Dedifferentiated amniotic fluid mesenchymal stem cell (primary cell): ENCODE measurements around the gene CD247.
"Not testable (repeated sequence)": the region's sequence is repeated elsewhere in the genome, so short reads cannot be mapped to it uniquely, and the experiment has no call there.

Experiments
- DNase-seq: peaks from one replicate; pipeline ENCODE4 v3.0.0-alpha.2; 2016; ENCODE audit errors: extremely low spot score

Gene CD247

DNA sequence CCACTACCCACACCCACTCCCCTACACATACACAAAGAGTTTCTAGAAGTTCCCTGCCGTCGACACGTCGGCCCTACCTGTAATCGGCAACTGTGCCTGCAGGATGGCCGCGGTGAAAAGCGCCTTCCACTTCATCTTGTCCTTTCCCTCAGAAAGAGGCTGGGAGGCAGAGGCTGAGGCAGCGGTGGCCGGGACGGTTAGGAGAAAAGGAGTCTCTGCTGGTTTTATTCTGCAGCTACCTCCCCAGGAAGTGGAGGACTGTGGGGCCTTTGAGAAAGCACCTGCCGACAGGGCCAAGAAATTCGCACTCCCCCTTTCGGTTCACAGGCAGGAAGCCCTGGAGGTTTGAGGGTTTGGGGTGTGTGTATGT is at the start of gene CD247:
Gene CD247, minus strand, starts transcription at position 199 of the 370 bp plus-strand sequence. Its CDS starts 64 bp downstream, at position 135.
- no peak for DNase-seq

DNA sequence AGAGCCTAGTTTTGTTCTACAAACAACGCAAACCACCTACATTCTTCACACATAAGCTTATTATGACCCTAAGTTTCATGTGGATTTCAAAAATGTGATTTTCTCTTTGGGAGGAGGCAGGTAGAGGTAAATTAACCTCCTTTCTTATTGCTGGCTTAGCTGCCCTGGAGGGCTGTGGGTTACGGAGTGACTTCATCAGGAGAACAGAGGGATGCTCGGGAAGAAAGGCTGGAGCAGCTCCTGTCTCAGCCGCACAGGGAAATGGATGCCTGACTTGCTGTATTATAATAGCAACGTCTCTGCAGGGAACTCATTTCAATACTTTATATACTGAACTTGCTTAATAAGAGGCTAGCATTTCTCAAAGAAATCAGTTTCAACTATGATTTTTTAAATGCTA is 49.3 kb upstream of the CD247 start:
- DNase-seq = no peak

DNA sequence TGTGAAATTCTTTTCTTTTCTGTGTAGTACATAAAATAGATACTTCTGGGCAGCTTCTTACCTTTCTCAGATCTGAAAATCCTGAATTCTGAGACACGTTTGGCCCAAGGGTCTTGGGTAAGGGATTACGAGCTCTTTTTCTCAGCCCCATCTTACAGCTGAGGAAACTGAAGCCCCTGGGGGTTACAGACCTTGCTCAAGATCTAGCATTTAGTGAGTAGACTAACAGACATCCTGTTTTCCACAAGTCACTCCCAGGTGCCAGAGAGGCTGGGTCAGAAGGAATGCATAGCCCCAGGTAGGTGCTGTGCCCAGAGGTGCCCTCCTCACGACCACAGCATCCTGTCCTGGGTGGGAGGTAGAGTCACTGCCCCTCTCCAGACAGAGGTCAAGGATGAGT is 48.4 kb upstream of the CD247 start:
- DNase-seq = no peak

DNA sequence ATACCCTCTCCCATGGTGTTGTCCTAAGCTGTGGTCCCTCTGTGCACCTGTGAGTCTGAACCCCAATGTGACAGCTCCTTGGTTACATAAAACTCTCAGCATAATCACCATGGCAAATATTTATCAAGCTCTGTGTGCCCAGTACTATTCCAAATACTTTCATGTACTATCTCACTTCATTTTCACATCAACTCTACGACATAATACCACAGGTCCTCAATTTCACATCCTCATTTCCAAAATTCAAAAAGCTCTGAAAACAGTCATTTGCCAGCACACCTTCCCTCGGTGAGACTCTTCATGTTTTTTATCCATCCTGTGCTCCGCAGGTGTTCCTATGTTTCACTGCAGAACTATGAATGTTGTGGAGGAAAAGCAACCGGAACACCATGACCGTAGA is 47.6 kb upstream of the CD247 start:
- DNase-seq = no peak

DNA sequence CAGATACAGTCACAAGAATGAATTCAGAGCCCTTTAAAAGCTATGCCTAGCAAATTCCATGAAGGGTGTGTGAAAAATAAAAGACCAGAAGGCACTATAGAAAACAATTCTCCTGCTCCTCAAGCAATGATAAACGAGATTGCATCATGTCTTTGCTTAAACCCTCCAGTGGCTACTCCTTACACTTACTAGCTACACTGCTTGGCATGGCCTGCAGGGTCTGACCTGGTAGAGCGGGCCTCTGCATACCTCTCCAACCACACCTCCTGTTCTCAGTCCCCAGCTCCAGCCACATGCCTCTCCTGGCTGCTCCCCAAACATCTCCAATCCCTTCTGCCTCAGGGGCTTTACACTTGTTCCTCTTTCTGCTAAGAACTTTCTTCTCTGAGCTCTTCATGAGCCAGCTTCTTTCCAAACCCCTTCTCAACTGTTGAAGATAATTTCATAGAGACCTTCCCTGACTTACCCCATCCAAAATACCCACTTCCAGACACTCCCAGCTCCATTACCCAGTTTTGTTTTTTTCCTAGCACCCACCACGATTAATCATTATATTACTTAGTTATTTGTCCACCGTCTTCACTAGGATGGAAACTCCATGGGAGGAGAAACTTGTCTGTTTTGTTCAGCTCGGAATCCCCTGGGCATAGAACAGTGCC is 46.4 kb upstream of the CD247 start:
- no peak for DNase-seq

DNA sequence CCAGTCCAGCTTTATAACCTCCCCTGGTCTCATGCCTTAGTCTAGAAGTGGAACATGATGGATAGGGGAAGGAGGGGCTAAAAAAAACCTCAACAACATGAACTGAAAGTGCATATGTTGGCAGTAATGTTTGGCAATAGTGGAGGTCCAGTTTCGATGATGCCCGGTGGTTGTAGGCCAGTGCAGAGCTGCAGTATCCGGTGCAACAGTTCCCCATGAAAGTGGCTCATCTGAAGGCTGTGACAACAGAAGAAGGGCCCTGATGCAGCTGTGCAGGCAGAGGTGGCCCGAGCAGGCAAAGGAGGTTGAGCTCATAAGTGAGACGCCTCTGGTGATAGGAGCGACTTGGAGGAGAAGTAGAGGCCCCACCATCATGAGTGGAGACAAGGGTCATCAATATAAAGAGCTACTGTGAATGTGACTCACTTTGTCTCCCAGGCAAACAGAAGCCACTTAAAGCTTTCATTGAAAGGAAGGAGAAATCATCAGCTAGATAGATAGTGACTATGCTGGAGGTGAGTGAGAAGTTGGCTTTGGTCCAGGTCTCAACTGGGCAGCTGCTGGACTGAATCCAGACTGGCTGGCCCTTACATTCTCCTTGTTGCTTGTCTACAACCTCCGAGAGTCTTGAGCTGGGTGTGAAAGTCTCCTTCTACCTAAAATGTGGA is 45.4 kb upstream of the CD247 start:
- no peak for DNase-seq

DNA sequence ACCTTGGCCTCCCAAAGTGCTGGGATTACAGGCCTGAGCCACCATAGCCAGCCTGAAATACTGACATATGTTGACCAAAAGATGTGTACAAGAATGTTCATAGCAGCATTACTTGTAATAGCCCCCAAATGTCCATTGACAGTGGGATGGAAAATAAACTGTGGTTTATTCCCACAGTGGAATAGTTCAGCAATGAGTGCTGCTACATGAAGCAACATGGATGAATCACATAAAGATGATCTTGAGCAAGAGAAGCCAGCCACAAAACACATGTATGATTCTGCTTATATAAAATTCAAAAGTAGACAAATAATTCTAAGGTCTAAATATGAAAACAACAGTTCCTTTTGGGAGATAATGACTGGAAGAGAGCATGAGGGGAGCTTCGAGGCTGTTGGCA is 44.4 kb upstream of the CD247 start:
- DNase-seq = no peak

DNA sequence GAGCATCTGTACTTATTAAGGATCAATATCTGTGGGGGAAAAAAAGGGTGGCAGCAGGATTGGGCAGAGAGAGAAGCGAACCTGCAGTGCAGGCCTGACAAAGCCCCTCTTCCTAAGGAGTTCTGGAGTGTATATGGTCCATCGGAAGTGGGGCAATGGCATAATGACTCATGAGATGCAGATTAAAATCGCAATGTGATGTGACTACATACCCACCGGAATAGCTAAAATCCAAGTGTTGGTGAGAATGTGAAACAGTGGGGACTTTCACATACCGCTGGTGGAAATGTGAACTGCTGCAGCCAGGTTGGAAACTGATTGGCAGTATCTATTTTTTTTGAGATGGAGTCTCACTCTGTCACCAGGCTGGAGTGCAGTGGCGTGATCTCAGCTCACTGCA is 43.4 kb upstream of the CD247 start:
- no peak for DNase-seq

DNA sequence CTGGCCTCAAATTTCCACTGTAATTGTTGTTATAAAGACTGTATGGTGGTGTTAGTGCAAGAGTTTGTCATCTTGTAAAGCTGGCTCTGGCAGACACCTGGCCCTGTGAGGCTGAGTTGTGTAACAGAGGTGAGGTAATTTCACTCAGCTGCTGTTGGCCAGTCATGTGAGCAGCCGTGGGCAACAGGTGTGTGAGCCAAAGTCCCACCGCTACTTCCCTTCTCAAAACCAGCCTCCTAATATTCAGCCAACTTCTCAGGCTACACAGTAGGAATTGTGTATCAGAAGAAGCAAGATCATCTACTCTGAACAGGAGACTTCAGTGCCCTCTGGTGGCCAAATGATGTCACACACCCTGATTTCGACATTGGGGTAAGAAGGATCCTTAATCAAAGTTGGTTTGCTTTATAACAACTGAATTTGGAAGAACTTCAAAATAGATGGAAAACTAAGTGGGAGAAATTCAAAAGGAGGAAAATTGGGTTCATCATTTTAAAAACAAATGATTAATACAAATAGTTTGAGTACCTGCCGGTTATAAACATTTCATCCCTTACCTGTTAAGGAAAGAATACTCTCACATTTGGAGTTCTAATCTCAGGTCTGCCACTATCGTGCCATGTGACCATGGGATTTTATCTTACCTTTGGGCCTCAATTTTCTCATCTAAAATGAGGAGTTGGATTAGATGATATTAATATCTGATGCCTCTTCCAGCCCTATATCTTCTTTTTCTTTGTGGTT is 37.8 kb upstream of the CD247 start:
- peak; percentile 73 for DNase-seq

DNA sequence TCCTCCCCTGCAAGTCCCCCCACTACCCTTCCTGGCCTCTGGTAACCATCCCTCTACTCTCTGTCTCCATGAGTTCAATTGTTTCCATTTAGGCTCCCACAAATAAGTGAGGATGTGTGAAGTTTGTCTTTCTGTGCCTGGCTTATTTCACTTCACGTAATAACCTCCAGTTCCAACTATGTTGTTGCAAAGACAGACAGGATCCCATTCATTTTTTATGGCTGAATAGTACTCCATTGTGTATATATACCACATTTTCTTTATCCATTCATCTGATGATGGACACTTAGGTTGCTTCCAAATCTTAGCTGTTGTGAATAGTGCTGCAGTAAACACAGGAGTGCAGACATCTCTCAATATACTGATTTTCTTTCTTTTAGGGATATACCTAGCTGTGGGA is 36.7 kb upstream of the CD247 start:
- not testable (repeated sequence) for DNase-seq

DNA sequence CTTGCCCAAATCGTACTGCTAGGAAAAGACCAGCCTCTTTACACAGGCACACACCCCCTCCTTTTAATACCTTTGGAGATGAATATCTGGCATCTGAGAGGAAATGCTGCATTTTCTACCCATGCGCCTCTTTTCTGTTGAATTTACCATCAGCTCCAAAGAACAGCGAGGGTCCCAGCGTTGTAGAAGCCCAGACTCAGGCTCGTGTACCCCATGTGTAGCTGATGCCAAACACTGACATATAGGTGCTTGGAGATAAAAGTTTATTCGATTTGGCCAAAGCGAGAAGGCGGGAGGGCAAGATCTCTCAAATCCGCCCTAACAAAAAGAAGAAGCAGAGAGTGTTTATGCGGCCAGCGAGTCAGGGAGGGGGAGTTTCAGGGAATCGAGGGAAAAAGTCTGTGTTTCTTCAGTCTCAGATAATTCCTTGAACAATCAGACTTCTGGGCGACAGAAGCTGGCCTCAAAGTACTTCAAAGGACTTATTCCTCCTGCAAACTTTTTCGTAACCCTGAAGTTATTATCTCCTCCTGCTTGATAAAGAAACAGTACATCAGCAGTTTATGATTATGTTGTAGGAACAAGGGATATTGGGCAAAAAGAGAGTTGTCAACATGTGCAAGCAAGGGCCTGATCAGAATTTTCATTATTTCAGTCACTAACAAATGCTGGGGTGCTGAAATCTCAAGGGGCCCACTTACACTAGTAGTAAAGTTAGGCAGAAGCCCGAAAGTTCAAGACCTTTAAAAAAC is 35.9 kb upstream of the CD247 start:
- DNase-seq = no peak

DNA sequence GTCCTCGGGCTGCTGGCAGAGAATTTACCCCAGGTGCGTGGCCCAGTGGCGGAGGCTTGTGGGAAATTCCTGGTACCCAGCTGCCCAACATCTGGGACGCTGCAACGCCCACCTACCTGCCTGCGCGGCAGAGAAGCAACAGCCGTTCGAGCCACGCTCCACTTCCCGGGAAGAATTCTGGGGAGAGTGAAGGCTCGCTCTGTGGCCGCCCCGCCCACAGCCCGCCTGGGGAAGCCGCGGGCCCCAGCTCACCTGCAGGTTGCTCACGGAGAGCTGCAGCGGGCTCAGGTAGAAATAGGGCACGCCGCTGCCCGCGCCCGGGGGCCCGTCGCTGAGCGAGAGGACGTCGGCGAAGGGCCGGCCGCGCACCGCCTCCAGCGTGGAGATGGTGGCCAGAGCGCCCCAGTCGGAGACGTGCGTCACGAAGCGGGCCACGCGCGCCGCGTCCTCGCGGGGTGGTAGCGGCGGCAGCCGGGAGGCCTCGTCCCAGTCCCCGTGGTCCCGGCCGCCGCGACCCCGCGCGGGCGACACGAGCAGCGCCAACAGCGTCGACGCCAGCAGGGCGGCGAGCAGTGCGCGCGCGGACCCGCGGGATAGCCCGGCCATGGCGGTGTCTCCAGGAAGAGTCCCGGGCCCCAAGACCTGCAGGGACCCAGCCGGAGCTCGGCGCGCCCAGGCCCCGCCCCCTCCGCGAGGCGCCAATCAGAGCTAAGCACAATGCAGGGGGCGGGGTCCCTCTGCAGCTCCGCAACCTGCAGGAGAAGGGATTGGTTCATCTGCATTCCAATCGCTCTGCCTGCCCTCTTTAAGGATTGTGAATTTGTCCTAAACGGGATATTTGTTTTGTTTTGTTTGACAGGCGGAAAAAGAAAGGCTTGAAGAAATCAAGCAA is 35.1 kb upstream of the CD247 start, which contains the start of gene CREG1:
Gene CREG1, minus strand, starts transcription at position 627 of the 892 bp plus-strand sequence.
- DNase-seq = peak; percentile 84

DNA sequence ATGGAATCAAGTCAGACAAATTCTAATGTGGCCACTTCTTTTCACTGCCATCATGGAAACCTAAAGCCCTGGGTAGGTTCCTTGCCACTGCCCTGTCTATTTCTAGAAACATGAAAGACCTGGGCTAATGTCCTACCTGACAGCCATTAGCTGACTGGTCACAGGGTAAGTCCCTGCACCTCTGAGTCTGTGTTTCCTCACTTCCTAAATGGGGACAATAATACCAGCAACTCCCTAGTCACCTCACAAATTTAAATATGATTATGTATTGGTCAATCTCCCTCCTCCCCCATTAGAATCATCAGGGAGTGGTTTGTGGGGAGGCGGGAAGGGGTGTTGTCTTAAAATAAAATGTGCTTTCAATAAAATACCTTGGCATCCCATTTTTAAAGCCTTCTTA is 33.0 kb upstream of the CD247 start:
- DNase-seq = no peak

DNA sequence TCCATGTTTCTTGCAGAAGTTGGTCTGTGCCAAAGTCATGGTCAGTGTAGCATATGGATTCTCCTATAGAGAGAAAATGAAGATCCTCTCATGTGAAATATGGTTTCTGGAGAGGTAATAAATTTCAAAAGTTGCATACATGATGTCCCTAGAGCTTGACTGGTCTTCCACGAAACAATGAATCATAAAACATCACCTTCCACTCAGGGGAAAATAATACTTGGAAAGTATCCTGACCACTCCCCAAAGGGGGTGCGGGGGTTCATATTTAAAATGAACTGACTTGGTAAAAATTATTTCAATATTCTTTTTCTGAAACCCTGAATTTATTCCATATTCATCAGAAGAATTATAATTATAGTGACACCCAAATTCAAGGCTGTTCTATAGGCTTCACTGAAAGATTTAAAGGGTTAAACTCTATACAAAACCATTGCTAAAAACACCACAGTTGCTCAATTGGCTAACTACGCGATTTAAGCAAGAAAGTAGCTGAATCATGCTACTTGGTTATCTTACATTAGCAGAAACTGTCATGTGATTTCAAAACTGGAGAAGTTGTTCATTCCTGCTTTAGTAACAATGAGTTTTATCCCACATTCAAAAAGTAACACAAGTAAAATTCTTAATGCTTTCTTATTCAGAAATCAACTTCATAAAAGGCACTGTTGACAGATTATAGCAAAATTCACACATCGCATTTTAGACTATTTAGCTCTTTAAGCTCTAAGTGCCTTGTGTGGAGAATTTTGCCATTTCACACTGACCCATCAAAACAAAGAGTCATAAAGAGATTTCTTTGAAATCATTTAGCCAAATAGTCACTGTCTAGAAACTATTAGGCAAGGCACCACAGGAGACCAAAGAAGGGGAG is 30.0 kb upstream of the CD247 start:
- no peak for DNase-seq

DNA sequence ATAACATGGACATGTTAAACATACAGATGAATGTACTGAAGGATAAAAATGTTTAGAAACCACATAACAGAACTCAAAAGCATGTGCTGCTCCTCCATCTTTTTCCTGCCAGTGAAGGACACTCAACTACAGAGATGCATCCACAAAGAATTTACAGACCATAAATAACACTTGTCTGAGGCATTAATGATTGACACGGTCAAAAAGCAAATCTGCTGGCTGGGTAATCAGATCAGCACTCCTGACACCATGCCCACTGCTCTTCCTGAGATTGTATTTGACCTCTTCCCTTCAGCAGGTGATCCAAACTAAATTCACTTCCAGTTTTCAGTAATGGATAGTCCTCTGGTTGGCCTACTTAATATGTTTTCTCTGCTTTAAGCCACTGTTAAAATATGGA is 28.6 kb upstream of the CD247 start:
- DNase-seq = no peak

DNA sequence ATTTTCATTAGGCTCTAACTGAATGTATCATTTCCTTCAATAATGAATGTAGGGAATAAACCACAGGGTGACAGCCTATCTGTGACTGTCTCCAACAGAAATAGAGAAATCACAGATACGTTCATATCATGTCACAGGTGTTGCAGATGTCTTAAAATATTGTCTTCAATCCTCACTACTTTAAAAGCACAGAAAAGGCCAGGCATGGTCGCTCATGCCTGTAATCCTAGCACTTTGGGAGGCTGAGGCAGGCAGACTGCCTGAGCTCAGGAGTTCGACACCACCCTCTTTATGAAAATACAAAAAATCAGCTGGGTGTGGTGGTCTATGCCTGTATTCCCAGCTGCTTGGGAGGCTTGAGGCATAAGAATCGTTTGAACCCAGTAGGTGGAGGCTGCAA is 27.0 kb upstream of the CD247 start:
- no peak for DNase-seq

DNA sequence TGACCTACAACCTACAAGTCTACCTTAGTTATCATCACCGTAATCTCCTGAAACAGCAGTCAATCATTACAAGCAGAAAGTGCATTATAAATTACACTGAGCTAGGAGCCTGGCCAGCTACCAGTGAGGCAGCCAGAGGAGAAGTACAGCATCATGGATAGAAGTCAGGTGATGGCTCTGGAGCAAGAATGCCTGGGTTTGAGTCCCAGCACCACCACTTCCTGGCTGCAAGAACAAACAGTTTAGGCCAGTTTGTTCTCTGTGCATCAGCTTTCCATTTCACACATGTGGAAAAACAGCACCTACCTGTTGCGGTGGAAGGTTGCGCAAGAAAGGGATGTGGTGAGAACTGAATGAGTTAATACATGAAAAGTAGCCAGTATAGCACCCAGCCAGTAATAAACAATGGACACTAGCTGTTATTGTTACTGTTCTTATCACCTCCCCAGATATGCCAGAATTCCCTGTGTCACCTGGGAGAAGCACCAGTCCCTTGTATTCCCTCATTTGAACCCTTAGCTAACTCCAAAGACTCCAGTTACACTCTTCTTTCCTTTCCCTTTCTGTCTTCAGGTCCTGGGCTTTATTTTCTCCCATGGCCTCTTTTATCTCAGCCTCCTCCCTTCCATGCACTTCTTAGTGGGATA is 26.2 kb upstream of the CD247 start:
- no peak for DNase-seq

DNA sequence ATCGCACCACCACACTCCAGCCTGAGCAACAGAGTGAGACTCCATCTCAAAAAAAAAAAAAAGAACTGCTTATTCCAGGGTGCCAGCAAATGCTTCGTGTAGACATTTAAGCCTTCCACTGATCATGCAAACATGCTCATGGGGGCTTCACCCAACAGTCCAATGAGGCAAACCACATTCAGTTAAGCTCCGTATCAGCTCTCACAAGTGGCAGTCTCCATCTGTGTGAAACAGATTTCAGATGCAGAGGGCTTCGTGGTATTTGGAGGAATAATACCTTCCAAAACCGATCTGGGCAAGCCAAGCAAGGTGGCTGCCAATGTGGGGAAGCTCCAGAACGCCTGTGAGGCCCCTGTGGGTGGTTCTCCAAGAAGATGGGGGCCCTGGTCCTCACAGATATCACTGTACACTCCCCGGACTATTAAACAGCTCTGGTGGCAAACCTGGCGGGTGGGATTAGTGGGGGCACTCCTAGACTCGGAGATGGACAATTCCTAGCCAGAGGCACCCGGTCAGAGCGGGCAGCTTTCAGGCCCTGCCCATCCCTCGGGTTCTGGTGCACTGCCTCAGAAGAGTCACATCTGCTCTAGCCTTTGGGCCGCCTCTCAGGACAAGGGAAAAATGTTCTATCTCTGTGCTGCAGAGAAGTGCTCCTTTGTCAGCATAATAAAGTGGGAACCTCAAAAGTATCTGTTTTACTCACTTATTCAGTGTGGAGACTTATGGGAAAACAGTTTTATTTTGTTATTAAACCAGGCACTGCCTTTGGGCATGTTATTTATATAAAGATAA is 25.1 kb upstream of the CD247 start:
- DNase-seq = no peak
